Measurements from ENCODE around the gene RAPGEF2. TPM values are rescaled to one million over a fixed set of nuclear protein-coding genes. Genes with fewer than 3 reads are reported as not detected.

Gene RAPGEF2
- total RNA-seq, 2 experiments from 2014 or later, result 15.8 to 20.4 TPM

- Mint-ChIP-seq H3K36me3 (ENCODE audit: low read depth) (no peaks in the 10 kb centered on the region), H3K27me3 (no peaks in the 10 kb centered on the region), H3K27ac (no peak overlapping the region), H3K4me3 (no peak overlapping the region), H3K4me1 (peaks cover 14% of the 10 kb centered on the region), H3K9me3 (no peaks in the 10 kb centered on the region)
- DNase-seq, result no peak
- POLR2A ChIA-PET, result no interaction called here
- CTCF ChIA-PET, result no interaction called here
Measured at GRCh38 chr4:159126716-159127115, 23.8 kb downstream of the RAPGEF2 start.

DNA sequence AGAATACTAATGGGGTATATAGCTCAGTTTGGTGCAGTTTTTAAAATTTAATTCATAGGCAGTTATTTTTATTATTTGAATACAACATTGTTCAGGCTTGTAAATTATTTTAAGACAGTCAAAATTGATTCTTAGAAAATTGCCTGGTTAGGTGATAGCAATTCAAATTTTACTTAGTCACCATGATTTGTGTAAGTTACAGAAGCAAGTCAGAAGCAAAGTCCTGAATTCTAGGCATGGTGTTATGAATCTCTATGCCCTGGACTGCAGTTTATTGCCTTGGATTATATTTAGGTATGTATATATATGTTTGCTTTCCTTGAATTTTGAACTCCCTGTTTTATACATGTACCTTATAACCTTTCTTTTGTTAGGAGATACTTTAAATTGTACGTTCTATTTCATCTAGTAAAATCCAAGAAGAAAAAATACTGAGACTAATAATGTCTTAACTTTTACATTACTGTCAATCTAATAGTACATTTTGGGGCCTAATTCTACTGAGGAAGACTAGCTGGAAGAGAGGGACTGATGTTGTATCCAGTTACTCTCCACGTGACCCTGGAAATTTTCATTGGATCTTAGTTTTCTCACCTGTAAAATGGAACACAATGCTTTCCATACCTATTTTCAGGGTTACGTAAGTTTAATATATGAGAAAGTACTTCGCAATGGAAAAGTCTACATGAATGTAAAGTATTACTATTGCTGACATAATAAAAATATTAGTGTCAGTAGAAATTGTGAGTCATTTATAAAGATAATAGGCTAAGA is 25.1 kb downstream of the RAPGEF2 start:
- CTCF ChIA-PET, result no interaction called here
- Mint-ChIP-seq H3K4me3 (no peak overlapping the region), H3K9me3 (no peaks in the 10 kb centered on the region)

GRCh38 chr4:159129814-159130550 is 27.1 kb downstream of the RAPGEF2 start:
- ChIA-PET POLR2A (interaction anchor here (0.6 kb wide), 1 partner anchor 92 kb away, joined by 10 read pairs; no protein-coding TSS in a partner anchor), CTCF (no interaction called here)
- Mint-ChIP-seq H3K4me3 (no peak overlapping the region), H3K9me3 (no peaks in the 10 kb centered on the region), H3K36me3 (ENCODE audit: low read depth) (no peaks in the 10 kb centered on the region), H3K27me3 (no peaks in the 10 kb centered on the region), H3K4me1 (peaks cover 14% of the 10 kb centered on the region), H3K27ac (no peak overlapping the region)
- no peak for DNase-seq

More for the DNA sequence above, 25.1 kb downstream of the RAPGEF2 start:
- Mint-ChIP-seq H3K27me3 (no peaks in the 10 kb centered on the region), H3K4me1 (peaks cover 14% of the 10 kb centered on the region), H3K27ac (no peak overlapping the region), H3K36me3 (ENCODE audit: low read depth) (no peaks in the 10 kb centered on the region)
- no peak for DNase-seq
- POLR2A ChIA-PET, result no interaction called here

DNA sequence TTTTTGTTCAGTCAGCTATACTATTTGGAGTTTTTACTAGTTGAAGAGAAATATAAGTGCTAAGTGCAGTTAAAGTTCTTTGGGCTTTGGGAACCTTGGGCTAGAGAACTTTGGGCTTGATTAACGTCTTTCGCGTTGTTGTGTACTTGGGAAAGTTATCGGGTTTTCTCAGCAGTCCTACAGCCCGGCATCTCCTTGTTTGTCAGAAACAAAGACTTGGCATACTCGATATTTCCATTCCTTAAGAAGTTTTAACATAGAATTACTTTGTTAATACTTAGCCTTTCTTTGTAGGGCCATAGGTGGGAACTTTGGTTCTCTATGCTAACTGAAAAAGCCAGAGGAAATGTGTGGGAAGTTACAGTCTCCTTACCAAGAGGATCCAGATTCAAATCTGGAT is 28.7 kb downstream of the RAPGEF2 start:
- no peak for DNase-seq
- H3K36me3 Mint-ChIP-seq (ENCODE audit: low read depth), result no peaks in the 10 kb centered on the region
- no peak overlapping the region for H3K4me3 Mint-ChIP-seq
- peaks cover 6% of the 10 kb centered on the region for H3K4me1 Mint-ChIP-seq
- H3K27me3 Mint-ChIP-seq, result no peaks in the 10 kb centered on the region
- no peaks in the 10 kb centered on the region for H3K9me3 Mint-ChIP-seq
- no peak overlapping the region for H3K27ac Mint-ChIP-seq
- POLR2A ChIA-PET, result no interaction called here
- CTCF ChIA-PET, result no interaction called here

DNA sequence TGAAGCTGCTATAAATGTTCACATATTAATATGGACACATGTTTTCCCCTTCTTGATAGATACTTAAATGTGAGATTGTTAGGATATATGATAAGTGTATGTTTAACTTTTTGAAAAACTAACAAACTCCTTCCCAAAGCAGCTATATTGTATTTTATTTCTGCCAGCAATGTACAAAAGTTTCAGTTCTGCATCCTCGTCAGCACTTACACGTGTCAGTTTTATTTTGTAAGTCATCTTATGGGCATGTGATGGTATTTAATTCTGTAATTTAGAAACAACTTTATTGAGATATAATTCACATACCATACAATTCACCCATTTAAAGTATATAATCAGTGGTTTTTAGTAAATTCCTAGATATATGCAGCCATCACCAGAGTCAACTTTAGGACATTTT is 31.6 kb downstream of the RAPGEF2 start:
- ChIA-PET CTCF (no interaction called here), POLR2A (no interaction called here)
- Mint-ChIP-seq H3K36me3 (ENCODE audit: low read depth) (no peaks in the 10 kb centered on the region), H3K4me1 (no peaks in the 10 kb centered on the region), H3K9me3 (no peaks in the 10 kb centered on the region), H3K27me3 (no peaks in the 10 kb centered on the region), H3K27ac (no peak overlapping the region), H3K4me3 (no peak overlapping the region)
- no peak for DNase-seq

DNA sequence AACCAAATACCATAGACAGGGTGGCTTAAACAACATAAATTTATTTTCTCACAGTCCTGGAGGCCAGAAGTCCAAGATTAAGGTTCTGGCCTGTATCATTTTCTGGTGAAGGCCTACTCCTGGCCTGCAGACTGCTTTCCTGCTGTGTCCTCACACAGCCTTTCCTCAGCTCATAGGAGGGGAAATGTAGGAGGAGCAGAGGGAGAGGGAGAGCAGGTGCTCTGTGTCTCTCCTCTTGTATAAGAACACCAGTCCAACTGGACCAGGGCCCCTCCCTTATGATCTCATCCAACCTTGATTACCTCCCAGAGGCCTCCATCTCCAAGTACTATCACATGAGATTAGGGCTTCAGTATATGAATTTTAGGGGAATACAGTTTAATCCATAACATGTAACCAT is 34.3 kb downstream of the RAPGEF2 start:
- CTCF ChIA-PET, result no interaction called here
- no peaks in the 10 kb centered on the region for H3K4me1 Mint-ChIP-seq
- POLR2A ChIA-PET, result no interaction called here
- DNase-seq, result no peak
- no peak overlapping the region for H3K4me3 Mint-ChIP-seq
- no peaks in the 10 kb centered on the region for H3K36me3 Mint-ChIP-seq (ENCODE audit: low read depth)
- H3K27ac Mint-ChIP-seq, result no peak overlapping the region
- H3K9me3 Mint-ChIP-seq, result no peaks in the 10 kb centered on the region
- H3K27me3 Mint-ChIP-seq, result no peaks in the 10 kb centered on the region

- Mint-ChIP-seq H3K4me3 (no peak overlapping the region), H3K27ac (no peak overlapping the region), H3K9me3 (no peaks in the 10 kb centered on the region), H3K36me3 (ENCODE audit: low read depth) (no peaks in the 10 kb centered on the region), H3K4me1 (no peaks in the 10 kb centered on the region), H3K27me3 (no peaks in the 10 kb centered on the region)
- DNase-seq, result no peak
- ChIA-PET POLR2A (interaction anchor here (0.5 kb wide), 1 partner anchor 714 kb away, joined by 3 read pairs; no protein-coding TSS in a partner anchor), CTCF (no interaction called here)
Measured at GRCh38 chr4:159138436-159138835, 35.6 kb downstream of the RAPGEF2 start.

DNA sequence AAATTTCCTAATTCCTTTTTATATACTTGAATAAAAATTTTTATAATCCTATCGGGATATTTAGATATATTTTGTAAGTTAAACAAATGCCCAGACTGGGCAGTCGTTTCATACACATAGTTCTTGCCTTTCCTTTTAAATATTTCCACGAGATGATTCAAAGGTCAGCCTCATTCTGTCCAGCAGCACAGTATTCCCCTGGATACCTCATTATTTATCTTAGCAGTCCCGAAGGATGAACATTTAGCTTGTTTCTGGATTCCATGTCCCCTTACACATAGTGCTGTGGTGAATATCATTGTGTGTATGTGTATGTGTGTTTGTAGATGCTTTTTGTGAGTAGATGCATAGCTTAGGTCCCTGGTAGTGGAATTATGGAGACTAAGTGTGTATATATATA is 38.3 kb downstream of the RAPGEF2 start:
- ChIA-PET CTCF (no interaction called here), POLR2A (no interaction called here)
- Mint-ChIP-seq H3K9me3 (no peaks in the 10 kb centered on the region), H3K4me3 (no peak overlapping the region), H3K27ac (no peak overlapping the region), H3K4me1 (no peaks in the 10 kb centered on the region), H3K36me3 (ENCODE audit: low read depth) (no peaks in the 10 kb centered on the region), H3K27me3 (no peaks in the 10 kb centered on the region)
- no peak for DNase-seq

GRCh38 chr4:159142241-159142640 is 39.4 kb downstream of the RAPGEF2 start:
- H3K4me1 Mint-ChIP-seq, result no peaks in the 10 kb centered on the region
- no peaks in the 10 kb centered on the region for H3K9me3 Mint-ChIP-seq
- no peaks in the 10 kb centered on the region for H3K27me3 Mint-ChIP-seq
- no peak overlapping the region for H3K4me3 Mint-ChIP-seq
- no peaks in the 10 kb centered on the region for H3K36me3 Mint-ChIP-seq (ENCODE audit: low read depth)
- POLR2A ChIA-PET, result no interaction called here
- DNase-seq, result no peak
- no peak overlapping the region for H3K27ac Mint-ChIP-seq
- CTCF ChIA-PET, result no interaction called here

- Mint-ChIP-seq H3K9me3 (no peaks in the 10 kb centered on the region), H3K27me3 (no peaks in the 10 kb centered on the region), H3K4me3 (no peak overlapping the region), H3K27ac (no peak overlapping the region), H3K4me1 (no peaks in the 10 kb centered on the region), H3K36me3 (ENCODE audit: low read depth) (no peaks in the 10 kb centered on the region)
- ChIA-PET CTCF (interaction anchor here (0.6 kb wide), 1 partner anchor 15 kb away, joined by 3 read pairs; no protein-coding TSS in a partner anchor), POLR2A (no interaction called here)
- DNase-seq, result no peak
Measured at GRCh38 chr4:159142681-159143384, 40.0 kb downstream of the RAPGEF2 start.

DNA sequence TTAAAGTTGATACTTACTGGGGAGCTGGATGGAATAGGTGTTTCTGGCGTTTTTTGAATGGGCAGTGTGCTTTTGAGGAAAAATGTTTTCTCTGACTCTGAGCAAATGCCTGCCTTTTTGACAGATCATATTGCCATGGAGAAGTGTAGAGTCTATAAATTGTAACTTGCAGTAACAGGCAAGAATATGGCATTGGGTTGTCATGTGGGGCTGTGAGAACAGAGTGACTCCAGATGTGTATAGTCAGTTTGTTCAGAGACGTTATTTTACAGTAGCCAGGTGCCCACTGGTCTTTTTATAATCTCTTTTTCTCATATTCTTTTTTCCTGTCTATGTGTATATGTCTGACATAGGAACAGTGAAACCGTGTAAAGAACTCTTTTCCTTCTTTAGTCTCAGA is 40.8 kb downstream of the RAPGEF2 start:
- Mint-ChIP-seq H3K27me3 (no peaks in the 10 kb centered on the region), H3K36me3 (ENCODE audit: low read depth) (no peaks in the 10 kb centered on the region), H3K4me1 (no peaks in the 10 kb centered on the region), H3K4me3 (no peak overlapping the region), H3K9me3 (no peaks in the 10 kb centered on the region), H3K27ac (no peak overlapping the region)
- CTCF ChIA-PET, result interaction anchor here (0.6 kb wide), 1 partner anchor 14 kb away, joined by 3 read pairs; no protein-coding TSS in a partner anchor
- POLR2A ChIA-PET, result no interaction called here
- DNase-seq, result no peak

GRCh38 chr4:159144112-159144694 is 41.3 kb downstream of the RAPGEF2 start:
- Mint-ChIP-seq H3K27me3 (no peaks in the 10 kb centered on the region), H3K9me3 (no peaks in the 10 kb centered on the region), H3K27ac (no peak overlapping the region), H3K4me3 (no peak overlapping the region), H3K4me1 (no peaks in the 10 kb centered on the region), H3K36me3 (ENCODE audit: low read depth) (no peaks in the 10 kb centered on the region)
- ChIA-PET CTCF (no interaction called here), POLR2A (no interaction called here)
- DNase-seq, result no peak
